Endodermal cell (in vitro differentiated cells): ENCODE measurements around the gene ZDHHC14. TPM values are rescaled to one million over a fixed set of nuclear protein-coding genes. Genes with fewer than 3 reads are reported as not detected.
"Not testable (repeated sequence)": the region's sequence is repeated elsewhere in the genome, so short reads cannot be mapped to it uniquely, and the experiment has no call there.

ENCODE experiments used
- DNase-seq: peaks from one replicate; pipeline ENCODE4 v3.0.0-alpha.2; 2017
- H3K27ac ChIP-seq: 2 replicates; pipeline ENCODE4 v1.5.1; 2013; ENCODE audit warnings: mild to moderate bottlenecking, low read depth, low read length, moderate library complexity
- H3K27me3 ChIP-seq: 2 replicates; pipeline ENCODE4 v1.6.1; 2013; ENCODE audit warnings: mild to moderate bottlenecking, low read length, moderate library complexity; ENCODE audit not compliant: insufficient read depth, control insufficient read depth, poor library complexity, severe bottlenecking
- H3K36me3 ChIP-seq: 2 replicates; pipeline ENCODE4 v1.7.0; 2013; ENCODE audit warnings: mild to moderate bottlenecking, low read length, moderate library complexity; ENCODE audit not compliant: control insufficient read depth, insufficient read depth
- H3K4me1 ChIP-seq: one replicate; pipeline ENCODE4 v1.7.0; 2013; ENCODE audit warnings: low read length; ENCODE audit not compliant: control insufficient read depth, insufficient read depth
- H3K4me3 ChIP-seq: 2 replicates; pipeline ENCODE4 v1.5.1; 2013; ENCODE audit warnings: mild to moderate bottlenecking, low read length, moderate library complexity
- H3K9ac ChIP-seq: 2 replicates; pipeline ENCODE4 v1.6.1; 2013; ENCODE audit warnings: mild to moderate bottlenecking, low read length, moderate library complexity; ENCODE audit not compliant: poor library complexity, severe bottlenecking; ENCODE audit errors: extremely low read depth
- H3K9me3 ChIP-seq: 2 replicates; pipeline ENCODE4 v1.6.1; 2013; ENCODE audit warnings: mild to moderate bottlenecking, low read length, moderate library complexity; ENCODE audit not compliant: control insufficient read depth
- H3K27ac Mint-ChIP-seq: 2 replicates; pipeline ENCODE4 v1.8.0; 2020; ENCODE audit warnings: mixed read lengths
- H3K27me3 Mint-ChIP-seq: 2 replicates; pipeline ENCODE4 v1.8.0; 2021; ENCODE audit warnings: mild to moderate bottlenecking, mixed read lengths; ENCODE audit not compliant: insufficient read depth
- H3K36me3 Mint-ChIP-seq: 2 replicates; pipeline ENCODE4 v1.8.0; 2020; ENCODE audit warnings: low read depth, mixed read lengths
- H3K4me1 Mint-ChIP-seq: 2 replicates; pipeline ENCODE4 v1.8.0; 2020; ENCODE audit warnings: mixed read lengths
- H3K4me3 Mint-ChIP-seq: 2 replicates; pipeline ENCODE4 v1.8.0; 2020; ENCODE audit warnings: mild to moderate bottlenecking, moderate library complexity, mixed read lengths
- H3K9me3 Mint-ChIP-seq: 2 replicates; pipeline ENCODE4 v1.8.0; 2020; ENCODE audit warnings: mild to moderate bottlenecking, mixed read lengths
- CTCF ChIP-seq: fragments of 200-600 bp; sonication (generic); conservative IDR thresholded peaks from 2 replicates; pipeline ENCODE4 v1.5.0; 2021; ENCODE audit warnings: antibody characterized with exemption, mild to moderate bottlenecking
- WGBS, 2 experiments: methylation state at CpG; one replicate each; pipeline versions ENCODE4 v1.1.5 to v1.1.7; 2013; ENCODE audit warnings: missing lambda C conversion rate in 2 of 2, mixed read lengths in 1 of 2; ENCODE audit not compliant: insufficient coverage in 1 of 2, insufficient read length in 1 of 2; 5-methylcytosine and 5-hydroxymethylcytosine counted together
- total RNA-seq, 2 donors: library from RNA; stranded (reverse); fragmentation: NEBNext Ultra II Directional in 1 of 2; extraction: Animal tissue kit (Norgen Biotek cat#: 25700) in 1 of 2; gene quantifications; 2 replicates in 1 of 2; 3 replicates in 1 of 2; pipeline ENCODE4 v1.2.1, GENCODE V29; 2021

Gene ZDHHC14
- total RNA-seq, 2 donors from 2014 or later, result 2.3 to 4.5 TPM

- Mint-ChIP-seq H3K9me3 (no peaks in the 10 kb centered on the region), H3K27me3 (no peaks in the 10 kb centered on the region), H3K4me1 (peaks cover 6% of the 10 kb centered on the region), H3K36me3 (no peaks in the 10 kb centered on the region), H3K27ac (no peak overlapping the region), H3K4me3 (no peak overlapping the region)
- DNase-seq, result peak; percentile 63
- no peak for TF ChIP-seq CTCF
- WGBS, 2 experiments, result 93 to 94% methylated on average over 3 of the region's 3 CpGs
- Histone ChIP-seq H3K4me3 (no peak overlapping the region), H3K9me3 (no peaks in the 10 kb centered on the region), H3K27ac (no peak overlapping the region), H3K36me3 (no peaks in the 10 kb centered on the region), H3K9ac (no peak overlapping the region), H3K27me3 (no peaks in the 10 kb centered on the region), H3K4me1 (peaks cover 3% of the 10 kb centered on the region)
Measured at GRCh38 chr6:157558049-157558448, 177.1 kb downstream of the ZDHHC14 start.

GRCh38 chr6:157558487-157559200, 177.7 kb downstream of the ZDHHC14 start:
- WGBS, 2 experiments, result 68% methylated on average over 1 of the region's 2 CpGs; no CpG with 5 or more reads in 1 of the 2 experiments
- DNase-seq, result no peak
- peaks cover 3% of the 10 kb centered on the region for H3K4me1 ChIP-seq
- Mint-ChIP-seq H3K27ac (no peak overlapping the region), H3K27me3 (no peaks in the 10 kb centered on the region), H3K4me1 (peaks cover 6% of the 10 kb centered on the region), H3K36me3 (no peaks in the 10 kb centered on the region), H3K4me3 (no peak overlapping the region), H3K9me3 (no peaks in the 10 kb centered on the region)
- no peak for TF ChIP-seq CTCF
- no peaks in the 10 kb centered on the region for H3K36me3 ChIP-seq
- no peak overlapping the region for H3K27ac ChIP-seq
- H3K9ac ChIP-seq, result no peak overlapping the region
- no peaks in the 10 kb centered on the region for H3K9me3 ChIP-seq
- H3K27me3 ChIP-seq, result no peaks in the 10 kb centered on the region
- no peak overlapping the region for H3K4me3 ChIP-seq

GRCh38 chr6:157559201-157559756, 178.3 kb downstream of the ZDHHC14 start:
- Mint-ChIP-seq H3K27ac (no peak overlapping the region), H3K27me3 (no peaks in the 10 kb centered on the region), H3K9me3 (no peaks in the 10 kb centered on the region), H3K36me3 (no peaks in the 10 kb centered on the region), H3K4me3 (no peak overlapping the region), H3K4me1 (peaks cover 6% of the 10 kb centered on the region)
- H3K9ac ChIP-seq, result no peak overlapping the region
- no peak for DNase-seq
- H3K4me1 ChIP-seq, result peaks cover 3% of the 10 kb centered on the region
- no peaks in the 10 kb centered on the region for H3K36me3 ChIP-seq
- H3K27me3 ChIP-seq, result no peaks in the 10 kb centered on the region
- no peaks in the 10 kb centered on the region for H3K9me3 ChIP-seq
- WGBS, 2 experiments, result 88 to 93% methylated on average over 7 to 10 of the region's 10 CpGs
- H3K27ac ChIP-seq, result no peak overlapping the region
- no peak for TF ChIP-seq CTCF
- no peak overlapping the region for H3K4me3 ChIP-seq

- not testable (repeated sequence) for H3K27me3 ChIP-seq, DNase-seq
- 94% methylated on average over 9 of the region's 10 CpGs; no CpG with 5 or more reads in 1 of the 2 experiments for WGBS, 2 experiments
Measured at GRCh38 chr6:157560063-157560462, 179.1 kb downstream of the ZDHHC14 start.

More at GRCh38 chr6:157560063-157560462, 179.1 kb downstream of the ZDHHC14 start:
- not testable (repeated sequence) for H3K4me1 ChIP-seq, H3K4me3 Mint-ChIP-seq, H3K9me3 ChIP-seq, H3K27me3 Mint-ChIP-seq, H3K27ac Mint-ChIP-seq, H3K36me3 ChIP-seq, H3K4me1 Mint-ChIP-seq, H3K4me3 ChIP-seq, H3K36me3 Mint-ChIP-seq, H3K9me3 Mint-ChIP-seq, H3K27ac ChIP-seq, H3K9ac ChIP-seq
